ENCODE data around the gene INPP5J.

DNA sequence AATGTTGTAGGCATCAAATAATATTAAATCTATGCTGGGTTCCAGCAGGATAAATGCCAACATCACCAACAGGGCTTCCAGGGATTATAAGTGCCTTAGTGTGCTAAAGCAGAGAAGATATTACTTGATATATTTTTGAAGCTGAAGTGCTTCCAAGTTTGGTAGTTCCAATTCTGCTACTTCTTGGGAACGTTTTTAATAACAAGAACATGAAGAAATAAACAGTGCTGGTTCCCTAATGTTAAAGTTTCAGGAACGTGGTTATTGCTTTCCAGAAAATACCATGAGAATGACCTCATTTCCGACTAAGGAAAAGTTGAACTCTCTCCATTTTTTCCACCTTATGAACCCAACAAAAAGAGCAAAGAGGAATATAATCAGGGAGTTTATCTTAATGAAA lies 32.7 kb downstream of the INPP5J start:
- TF ChIP-seq EZH2phosphoT487 (IDR thresholded peaks at IDR 0.05; ENCODE audit: borderline replicate concordance, low read length) (no peak), EZH2 (IDR thresholded peaks at IDR 0.05; ENCODE audit: low read length, unreplicated experiment) (no peak)
- TF ChIP-seq, protein P1, sequence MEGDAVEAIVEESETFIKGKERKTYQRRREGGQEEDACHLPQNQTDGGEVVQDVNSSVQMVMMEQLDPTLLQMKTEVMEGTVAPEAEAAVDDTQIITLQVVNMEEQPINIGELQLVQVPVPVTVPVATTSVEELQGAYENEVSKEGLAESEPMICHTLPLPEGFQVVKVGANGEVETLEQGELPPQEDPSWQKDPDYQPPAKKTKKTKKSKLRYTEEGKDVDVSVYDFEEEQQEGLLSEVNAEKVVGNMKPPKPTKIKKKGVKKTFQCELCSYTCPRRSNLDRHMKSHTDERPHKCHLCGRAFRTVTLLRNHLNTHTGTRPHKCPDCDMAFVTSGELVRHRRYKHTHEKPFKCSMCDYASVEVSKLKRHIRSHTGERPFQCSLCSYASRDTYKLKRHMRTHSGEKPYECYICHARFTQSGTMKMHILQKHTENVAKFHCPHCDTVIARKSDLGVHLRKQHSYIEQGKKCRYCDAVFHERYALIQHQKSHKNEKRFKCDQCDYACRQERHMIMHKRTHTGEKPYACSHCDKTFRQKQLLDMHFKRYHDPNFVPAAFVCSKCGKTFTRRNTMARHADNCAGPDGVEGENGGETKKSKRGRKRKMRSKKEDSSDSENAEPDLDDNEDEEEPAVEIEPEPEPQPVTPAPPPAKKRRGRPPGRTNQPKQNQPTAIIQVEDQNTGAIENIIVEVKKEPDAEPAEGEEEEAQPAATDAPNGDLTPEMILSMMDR (conservative IDR thresholded peaks at IDR 0.05; ENCODE audit: low read depth, low read length): no peak

Measured in PC-3 (cell line).